ENCODE data around the gene ARHGAP8. TPM values are rescaled to one million over a fixed set of nuclear protein-coding genes. Genes with fewer than 3 reads are reported as not detected.
"Not testable (repeated sequence)": the region's sequence is repeated elsewhere in the genome, so short reads cannot be mapped to it uniquely, and the experiment has no call there.

Gene ARHGAP8
- total RNA-seq, 2 experiments from 2014 or later: 5.7 to 6.3 TPM

GRCh38 chr22:44795701-44796630 is 43.6 kb downstream of the ARHGAP8 start:
- intact Hi-C loops (cut with DNase I, micrococcal nuclease): no loop called here
- Mint-ChIP-seq H3K9me3 (no peaks in the 10 kb centered on the region), H3K4me1 (ENCODE audit: low read depth) (no peaks in the 10 kb centered on the region), H3K36me3 (ENCODE audit: low read depth) (no peaks in the 10 kb centered on the region), H3K27me3 (no peaks in the 10 kb centered on the region), H3K27ac (no peak overlapping the region), H3K4me3 (no peak overlapping the region)
- Histone ChIP-seq H3K4me3 (ENCODE audit: low read length) (no peak overlapping the region), H3K27ac (ENCODE audit: low read depth in 1 of 2, low read length in 2 of 2) (no peak overlapping the region), H3K27me3 (ENCODE audit: control insufficient read depth in 1 of 2, insufficient read depth in 2 of 2, low read length in 2 of 2) (no peaks in the 10 kb centered on the region), H3K36me3 (ENCODE audit: insufficient read depth, low read length) (no peaks in the 10 kb centered on the region), H3K4me1 (ENCODE audit: insufficient read depth, low read length) (no peaks in the 10 kb centered on the region), H3K9me3 (ENCODE audit: control insufficient read depth in 1 of 2, insufficient read depth in 1 of 2, low read length in 2 of 2) (no peaks in the 10 kb centered on the region)
- ChIA-PET CTCF (no interaction called here), POLR2A (no interaction called here)
- no peak for TF ChIP-seq CTCF (IDR thresholded peaks at IDR 0.05)
- ATAC-seq (ENCODE audit: poor library complexity): no peak
- DNase-seq: no peak

DNA sequence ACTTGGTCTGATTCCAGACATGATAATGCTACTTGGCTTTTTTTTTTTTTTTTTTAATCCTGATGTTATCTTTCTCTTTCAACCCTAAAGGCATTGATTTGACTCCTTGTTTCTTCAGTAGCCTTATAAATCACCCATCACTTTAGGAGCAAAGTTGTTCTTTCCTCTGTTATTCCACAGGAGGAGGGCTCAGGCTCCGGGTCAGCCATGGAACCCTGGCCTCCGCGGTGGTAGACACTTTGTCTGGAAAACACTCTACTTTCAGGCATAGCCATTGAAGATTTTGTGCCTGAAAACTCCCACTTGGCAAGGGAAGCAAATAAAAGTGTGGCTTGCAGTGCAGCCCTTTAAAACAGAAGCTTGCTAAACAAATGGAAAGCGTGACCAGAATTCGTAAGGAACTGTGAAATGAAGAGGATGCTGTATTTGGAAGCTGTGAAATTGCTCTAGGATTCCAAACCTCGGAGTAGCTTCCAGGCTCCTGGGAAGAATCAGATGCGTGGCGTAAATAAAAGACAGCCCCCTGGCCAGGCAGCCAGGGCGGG is 44.9 kb downstream of the ARHGAP8 start:
- no peak for TF ChIP-seq CTCF (IDR thresholded peaks at IDR 0.05)
- H3K27me3 ChIP-seq (ENCODE audit: control insufficient read depth in 1 of 2, insufficient read depth in 2 of 2, low read length in 2 of 2): no peaks in the 10 kb centered on the region
- H3K27ac ChIP-seq (ENCODE audit: low read depth in 1 of 2, low read length in 2 of 2): no peak overlapping the region
- intact Hi-C loops (cut with DNase I, micrococcal nuclease): no loop called here
- CTCF ChIA-PET: no interaction called here
- ATAC-seq (ENCODE audit: poor library complexity) (no peak), DNase-seq (no peak)
- no peaks in the 10 kb centered on the region for H3K36me3 ChIP-seq (ENCODE audit: insufficient read depth, low read length)
- H3K4me3 ChIP-seq (ENCODE audit: low read length): no peak overlapping the region
- H3K27ac Mint-ChIP-seq: no peak overlapping the region
- H3K4me3 Mint-ChIP-seq: no peak overlapping the region
- H3K4me1 Mint-ChIP-seq (ENCODE audit: low read depth): no peaks in the 10 kb centered on the region
- POLR2A ChIA-PET: no interaction called here
- no peaks in the 10 kb centered on the region for H3K4me1 ChIP-seq (ENCODE audit: insufficient read depth, low read length)
- no peaks in the 10 kb centered on the region for H3K27me3 Mint-ChIP-seq
- H3K9me3 ChIP-seq (ENCODE audit: control insufficient read depth in 1 of 2, insufficient read depth in 1 of 2, low read length in 2 of 2): no peaks in the 10 kb centered on the region
- no peaks in the 10 kb centered on the region for H3K9me3 Mint-ChIP-seq
- no peaks in the 10 kb centered on the region for H3K36me3 Mint-ChIP-seq (ENCODE audit: low read depth)

GRCh38 chr22:44799077-44799945 is 46.9 kb downstream of the ARHGAP8 start:
- Histone ChIP-seq H3K4me1 (ENCODE audit: insufficient read depth, low read length) (no peaks in the 10 kb centered on the region), H3K27me3 (ENCODE audit: control insufficient read depth in 1 of 2, insufficient read depth in 2 of 2, low read length in 2 of 2) (no peaks in the 10 kb centered on the region), H3K4me3 (ENCODE audit: low read length) (no peak overlapping the region), H3K27ac (ENCODE audit: low read depth in 1 of 2, low read length in 2 of 2) (no peak overlapping the region), H3K9me3 (ENCODE audit: control insufficient read depth in 1 of 2, insufficient read depth in 1 of 2, low read length in 2 of 2) (no peaks in the 10 kb centered on the region), H3K36me3 (ENCODE audit: insufficient read depth, low read length) (no peaks in the 10 kb centered on the region)
- TF ChIP-seq CTCF (IDR thresholded peaks at IDR 0.05): no peak
- H3K27ac Mint-ChIP-seq: no peak overlapping the region
- no peak overlapping the region for H3K4me3 Mint-ChIP-seq
- H3K27me3 Mint-ChIP-seq: peaks cover 4% of the 10 kb centered on the region
- intact Hi-C loops (cut with DNase I, micrococcal nuclease): no loop called here
- ChIA-PET POLR2A (no interaction called here), CTCF (no interaction called here)
- DNase-seq: no peak
- H3K36me3 Mint-ChIP-seq (ENCODE audit: low read depth): no peaks in the 10 kb centered on the region
- no peak for ATAC-seq (ENCODE audit: poor library complexity)
- no peaks in the 10 kb centered on the region for H3K4me1 Mint-ChIP-seq (ENCODE audit: low read depth)
- no peaks in the 10 kb centered on the region for H3K9me3 Mint-ChIP-seq

GRCh38 chr22:44799946-44800634 is 47.7 kb downstream of the ARHGAP8 start:
- DNase-seq; H3K36me3 ChIP-seq (ENCODE audit: insufficient read depth, low read length); H3K9me3 Mint-ChIP-seq; H3K4me1 ChIP-seq (ENCODE audit: insufficient read depth, low read length); H3K27ac Mint-ChIP-seq; ATAC-seq (ENCODE audit: poor library complexity); H3K9me3 ChIP-seq (ENCODE audit: control insufficient read depth in 1 of 2, insufficient read depth in 1 of 2, low read length in 2 of 2); POLR2A ChIA-PET; intact Hi-C loops (cut with DNase I, micrococcal nuclease); H3K4me1 Mint-ChIP-seq (ENCODE audit: low read depth); CTCF ChIA-PET; H3K27ac ChIP-seq (ENCODE audit: low read depth in 1 of 2, low read length in 2 of 2); H3K36me3 Mint-ChIP-seq (ENCODE audit: low read depth); H3K27me3 ChIP-seq (ENCODE audit: control insufficient read depth in 1 of 2, insufficient read depth in 2 of 2, low read length in 2 of 2); H3K4me3 Mint-ChIP-seq; H3K4me3 ChIP-seq (ENCODE audit: low read length); H3K27me3 Mint-ChIP-seq: not testable (repeated sequence)
